ENCODE data around the gene ST3GAL2.

ST3GAL2 gene

DNA sequence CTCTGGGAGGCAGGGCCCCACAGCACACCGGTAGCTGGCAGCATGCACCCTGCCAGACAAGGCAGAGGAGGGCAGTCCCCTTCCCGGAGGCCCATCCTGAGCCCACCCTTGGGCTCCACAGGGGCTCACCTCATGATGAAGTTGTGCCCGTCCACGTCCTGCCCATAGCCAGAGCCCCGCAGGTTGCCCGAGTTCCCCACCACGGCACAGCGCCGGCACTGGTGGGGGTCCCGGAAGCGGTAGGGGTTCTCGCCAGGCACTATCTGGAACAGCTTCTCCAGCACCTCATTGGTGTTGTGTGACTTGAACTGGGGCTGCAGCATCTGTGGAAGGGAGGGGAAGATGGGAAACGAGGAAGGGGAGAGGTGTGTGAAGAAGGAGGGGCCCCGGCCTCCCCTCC lies 44.0 kb downstream of the ST3GAL2 start:
- H3K4me3 ChIP-seq (ENCODE audit: low read depth, low read length): no peak overlapping the region
- H2AFZ ChIP-seq: no peak overlapping the region
- H3K4me1 ChIP-seq: peaks cover 4% of the 10 kb centered on the region
- TF ChIP-seq CTCF (IDR thresholded peaks at IDR 0.05): no peak
- H3K79me2 ChIP-seq: peaks cover 10% of the 10 kb centered on the region
- H3K4me2 ChIP-seq (ENCODE audit: low read length): no peak overlapping the region
- H3K27me3 ChIP-seq (ENCODE audit: control insufficient read depth, insufficient read depth, low read length): no peaks in the 10 kb centered on the region
- H3K36me3 ChIP-seq (ENCODE audit: control insufficient read depth, insufficient read depth, low read length): no peaks in the 10 kb centered on the region
- H3K9me3 ChIP-seq (ENCODE audit: control insufficient read depth, low read length): no peaks in the 10 kb centered on the region
- H3K27ac ChIP-seq: no peak overlapping the region
- no peak overlapping the region for H3K9ac ChIP-seq

GRCh38 chr16:70393662-70394061 lies 45.2 kb downstream of the ST3GAL2 start:
- H3K27ac ChIP-seq: no peak overlapping the region
- H3K4me1 ChIP-seq: peaks cover 4% of the 10 kb centered on the region
- H3K79me2 ChIP-seq: peaks cover 10% of the 10 kb centered on the region
- no peak overlapping the region for H3K4me2 ChIP-seq (ENCODE audit: low read length)
- no peaks in the 10 kb centered on the region for H3K27me3 ChIP-seq (ENCODE audit: control insufficient read depth, insufficient read depth, low read length)
- H3K36me3 ChIP-seq (ENCODE audit: control insufficient read depth, insufficient read depth, low read length): no peaks in the 10 kb centered on the region
- no peak for TF ChIP-seq CTCF (IDR thresholded peaks at IDR 0.05)
- no peak overlapping the region for H3K4me3 ChIP-seq (ENCODE audit: low read depth, low read length)
- no peaks in the 10 kb centered on the region for H3K9me3 ChIP-seq (ENCODE audit: control insufficient read depth, low read length)
- H2AFZ ChIP-seq: no peak overlapping the region
- no peak overlapping the region for H3K9ac ChIP-seq

DNA sequence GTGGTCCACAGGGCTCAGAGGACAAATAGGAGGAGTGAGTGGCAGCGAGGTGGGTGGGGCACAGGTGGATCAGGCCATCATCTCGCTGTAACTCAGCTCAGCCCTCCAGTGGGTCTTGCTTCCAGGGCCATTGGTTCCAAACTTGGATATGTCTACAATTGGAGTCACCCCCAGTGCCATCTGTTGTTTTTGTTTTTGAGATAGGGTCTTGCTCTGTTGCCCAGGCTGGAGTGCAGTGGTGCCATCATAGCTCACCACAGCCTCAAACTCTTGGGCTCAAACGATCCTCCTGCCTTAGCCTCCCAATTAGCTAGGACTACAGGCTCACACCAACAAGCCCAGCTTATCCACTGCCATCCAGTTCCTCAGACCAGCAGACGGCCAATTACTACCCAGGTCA lies 46.3 kb downstream of the ST3GAL2 start:
- Histone ChIP-seq H3K4me3 (ENCODE audit: low read depth, low read length) (no peak overlapping the region), H3K27ac (no peak overlapping the region), H3K27me3 (ENCODE audit: control insufficient read depth, insufficient read depth, low read length) (no peaks in the 10 kb centered on the region), H3K9ac (no peak overlapping the region), H3K9me3 (ENCODE audit: control insufficient read depth, low read length) (no peaks in the 10 kb centered on the region), H3K36me3 (ENCODE audit: control insufficient read depth, insufficient read depth, low read length) (no peaks in the 10 kb centered on the region), H3K79me2 (peaks cover 10% of the 10 kb centered on the region), H3K4me1 (peaks cover 4% of the 10 kb centered on the region), H2AFZ (no peak overlapping the region), H3K4me2 (ENCODE audit: low read length) (no peak overlapping the region)
- TF ChIP-seq CTCF (IDR thresholded peaks at IDR 0.05): no peak

DNA sequence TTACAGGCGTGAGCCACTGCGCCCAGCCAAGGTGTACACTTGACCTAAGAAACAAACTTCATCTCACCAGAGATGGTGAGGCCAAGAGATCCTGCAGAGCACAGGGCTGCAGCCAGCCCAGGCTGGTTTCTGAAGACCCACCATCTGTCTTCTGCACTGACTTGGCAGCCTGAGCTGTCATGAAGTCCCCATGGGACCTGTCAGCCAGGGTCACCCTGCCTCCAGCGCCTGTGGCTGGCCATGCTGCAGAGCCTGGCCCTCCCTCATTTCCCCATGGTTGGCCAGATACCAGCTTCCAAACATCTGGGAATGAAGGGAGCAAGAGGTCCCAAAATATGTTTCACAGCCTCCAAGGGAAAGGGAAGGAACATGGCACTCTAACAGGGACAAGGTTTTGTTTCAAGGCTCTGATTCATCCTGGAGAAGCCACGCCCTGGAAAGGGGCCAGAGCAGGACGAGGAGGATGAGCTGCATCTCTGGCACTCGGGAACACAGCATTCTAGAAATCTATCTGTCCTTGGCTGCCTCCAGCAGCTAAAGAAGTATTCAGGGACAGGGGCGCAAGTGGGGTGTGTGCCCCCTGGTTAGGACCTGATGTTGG lies 46.9 kb downstream of the ST3GAL2 start:
- no peak overlapping the region for H3K4me2 ChIP-seq (ENCODE audit: low read length)
- no peak overlapping the region for H3K27ac ChIP-seq
- peaks cover 10% of the 10 kb centered on the region for H3K79me2 ChIP-seq
- H3K4me1 ChIP-seq: peaks cover 4% of the 10 kb centered on the region
- TF ChIP-seq CTCF (IDR thresholded peaks at IDR 0.05): no peak
- H2AFZ ChIP-seq: no peak overlapping the region
- no peaks in the 10 kb centered on the region for H3K9me3 ChIP-seq (ENCODE audit: control insufficient read depth, low read length)
- no peaks in the 10 kb centered on the region for H3K27me3 ChIP-seq (ENCODE audit: control insufficient read depth, insufficient read depth, low read length)
- H3K9ac ChIP-seq: no peak overlapping the region
- no peaks in the 10 kb centered on the region for H3K36me3 ChIP-seq (ENCODE audit: control insufficient read depth, insufficient read depth, low read length)
- no peak overlapping the region for H3K4me3 ChIP-seq (ENCODE audit: low read depth, low read length)

- Histone ChIP-seq H3K4me1 (peaks cover 4% of the 10 kb centered on the region), H3K27me3 (ENCODE audit: control insufficient read depth, insufficient read depth, low read length) (no peaks in the 10 kb centered on the region), H3K79me2 (peaks cover 9% of the 10 kb centered on the region), H3K9me3 (ENCODE audit: control insufficient read depth, low read length) (no peaks in the 10 kb centered on the region), H2AFZ (no peak overlapping the region), H3K27ac (no peak overlapping the region), H3K9ac (no peak overlapping the region), H3K36me3 (ENCODE audit: control insufficient read depth, insufficient read depth, low read length) (no peaks in the 10 kb centered on the region), H3K4me3 (ENCODE audit: low read depth, low read length) (no peak overlapping the region), H3K4me2 (ENCODE audit: low read length) (no peak overlapping the region)
- no peak for TF ChIP-seq CTCF (IDR thresholded peaks at IDR 0.05)
These were observed 47.5 kb downstream of the ST3GAL2 start for GRCh38 chr16:70391446-70391845.

Data from parathyroid adenoma (tissue), 2 donors.